ENCODE results near the gene CCR7. TPM values are rescaled to one million over a fixed set of nuclear protein-coding genes. Genes with fewer than 3 reads are reported as not detected.

CCR7 gene
- total and polyA plus RNA-seq, 2 of the 13 experiments (the other 11 are each of a cell fraction or from before 2014, with no cell fraction given), result 0.04 to 0.53 TPM

DNA sequence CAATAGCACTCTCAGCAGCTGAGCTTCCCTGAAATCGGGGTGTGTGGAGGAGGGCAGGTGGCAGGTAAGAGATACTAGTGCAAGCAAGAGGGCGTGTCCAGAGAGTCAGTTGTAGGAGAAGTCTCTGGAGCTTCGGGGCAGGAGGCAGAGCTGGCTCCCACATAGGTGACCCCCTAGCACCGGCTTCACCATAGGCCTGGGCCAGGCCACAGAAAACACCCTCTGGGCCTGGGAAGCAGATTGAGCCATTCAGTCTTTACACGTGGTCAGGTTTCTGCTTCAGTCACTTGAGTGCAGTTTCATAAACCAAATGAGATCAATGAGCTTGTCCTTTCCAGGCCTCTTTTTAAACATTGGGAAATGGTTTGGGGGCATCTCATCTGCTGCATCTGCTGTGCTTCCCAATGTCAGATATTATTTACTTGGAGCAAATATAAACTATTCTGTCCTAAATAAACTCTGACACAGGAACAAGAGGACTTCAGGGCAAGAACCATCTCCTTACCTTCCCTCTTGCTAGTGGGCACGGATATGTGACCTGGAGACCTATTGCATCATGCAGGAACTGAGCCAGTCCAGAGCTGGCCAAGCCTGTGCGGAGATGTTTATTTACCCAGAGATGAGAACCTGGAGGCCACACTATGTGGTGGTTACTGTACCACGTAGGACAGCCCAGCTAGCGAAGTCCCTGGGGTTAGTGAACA is 16.1 kb downstream of the CCR7 start (continued):
- 0 out of 2 replicates have a peak, but pooled peaks have one; percentile 52 for TF ChIP-seq TP53 (CRISPR knock-in tag; conservative IDR thresholded peaks at IDR 0.05)
- no peak; the same call in 1 of the 2 replicates for TF ChIP-seq ZNF558 (CRISPR knock-in tag; IDR thresholded peaks at IDR 0.05; ENCODE audit: borderline replicate concordance)
- peak; percentile 84; the same call in 1 of the 2 replicates for TF ChIP-seq REPIN1 (CRISPR knock-in tag; IDR thresholded peaks at IDR 0.05; ENCODE audit: borderline replicate concordance, low read depth)
- no peak for TF ChIP-seq ATRX (CRISPR knock-in tag; IDR thresholded peaks at IDR 0.05; ENCODE audit: borderline replicate concordance)
- no peak for TF ChIP-seq BORCS8-MEF2B (CRISPR knock-in tag; IDR thresholded peaks at IDR 0.05)
- TF ChIP-seq TRIM24 (CRISPR knock-in tag; IDR thresholded peaks at IDR 0.05), result 0 out of 2 replicates have a peak, but pooled peaks have one; percentile 53
- no peak for TF ChIP-seq RBM39 (IDR thresholded peaks at IDR 0.05; ENCODE audit: low read depth, low read length, poor library complexity, severe bottlenecking)
- peak; percentile 93 for TF ChIP-seq MTA1 (CRISPR knock-in tag; IDR thresholded peaks at IDR 0.05; ENCODE audit: borderline replicate concordance)
- TF ChIP-seq ZKSCAN5 (CRISPR knock-in tag; IDR thresholded peaks at IDR 0.05), result 0 out of 2 replicates have a peak, but pooled peaks have one; percentile 47
- no peak for TF ChIP-seq SNRNP70 (IDR thresholded peaks at IDR 0.05; ENCODE audit: low read depth, low read length)
- 0 out of 2 replicates have a peak, but pooled peaks have one; percentile 24 for TF ChIP-seq SATB2 (CRISPR knock-in tag; IDR thresholded peaks at IDR 0.05)
- TF ChIP-seq, protein P1, sequence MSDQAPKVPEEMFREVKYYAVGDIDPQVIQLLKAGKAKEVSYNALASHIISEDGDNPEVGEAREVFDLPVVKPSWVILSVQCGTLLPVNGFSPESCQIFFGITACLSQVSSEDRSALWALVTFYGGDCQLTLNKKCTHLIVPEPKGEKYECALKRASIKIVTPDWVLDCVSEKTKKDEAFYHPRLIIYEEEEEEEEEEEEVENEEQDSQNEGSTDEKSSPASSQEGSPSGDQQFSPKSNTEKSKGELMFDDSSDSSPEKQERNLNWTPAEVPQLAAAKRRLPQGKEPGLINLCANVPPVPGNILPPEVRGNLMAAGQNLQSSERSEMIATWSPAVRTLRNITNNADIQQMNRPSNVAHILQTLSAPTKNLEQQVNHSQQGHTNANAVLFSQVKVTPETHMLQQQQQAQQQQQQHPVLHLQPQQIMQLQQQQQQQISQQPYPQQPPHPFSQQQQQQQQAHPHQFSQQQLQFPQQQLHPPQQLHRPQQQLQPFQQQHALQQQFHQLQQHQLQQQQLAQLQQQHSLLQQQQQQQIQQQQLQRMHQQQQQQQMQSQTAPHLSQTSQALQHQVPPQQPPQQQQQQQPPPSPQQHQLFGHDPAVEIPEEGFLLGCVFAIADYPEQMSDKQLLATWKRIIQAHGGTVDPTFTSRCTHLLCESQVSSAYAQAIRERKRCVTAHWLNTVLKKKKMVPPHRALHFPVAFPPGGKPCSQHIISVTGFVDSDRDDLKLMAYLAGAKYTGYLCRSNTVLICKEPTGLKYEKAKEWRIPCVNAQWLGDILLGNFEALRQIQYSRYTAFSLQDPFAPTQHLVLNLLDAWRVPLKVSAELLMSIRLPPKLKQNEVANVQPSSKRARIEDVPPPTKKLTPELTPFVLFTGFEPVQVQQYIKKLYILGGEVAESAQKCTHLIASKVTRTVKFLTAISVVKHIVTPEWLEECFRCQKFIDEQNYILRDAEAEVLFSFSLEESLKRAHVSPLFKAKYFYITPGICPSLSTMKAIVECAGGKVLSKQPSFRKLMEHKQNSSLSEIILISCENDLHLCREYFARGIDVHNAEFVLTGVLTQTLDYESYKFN (CRISPR knock-in tag; conservative IDR thresholded peaks at IDR 0.05), result peak; percentile 96
- TF ChIP-seq, protein P2, sequence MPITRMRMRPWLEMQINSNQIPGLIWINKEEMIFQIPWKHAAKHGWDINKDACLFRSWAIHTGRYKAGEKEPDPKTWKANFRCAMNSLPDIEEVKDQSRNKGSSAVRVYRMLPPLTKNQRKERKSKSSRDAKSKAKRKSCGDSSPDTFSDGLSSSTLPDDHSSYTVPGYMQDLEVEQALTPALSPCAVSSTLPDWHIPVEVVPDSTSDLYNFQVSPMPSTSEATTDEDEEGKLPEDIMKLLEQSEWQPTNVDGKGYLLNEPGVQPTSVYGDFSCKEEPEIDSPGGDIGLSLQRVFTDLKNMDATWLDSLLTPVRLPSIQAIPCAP (CRISPR knock-in tag; IDR thresholded peaks at IDR 0.05; ENCODE audit: low read depth), result no peak
- TF ChIP-seq ZFX (CRISPR knock-in tag; IDR thresholded peaks at IDR 0.05; ENCODE audit: low read depth), result peak; percentile 82
- TF ChIP-seq SRSF1 (optimal IDR thresholded peaks at IDR 0.05; ENCODE audit: low read depth, low read length), result no peak
- no peak for TF ChIP-seq U2AF2 (IDR thresholded peaks at IDR 0.05; ENCODE audit: low read depth, low read length)
- TF ChIP-seq DZIP1 (CRISPR knock-in tag; IDR thresholded peaks at IDR 0.05), result no peak
- TF ChIP-seq GABPA (IDR thresholded peaks at IDR 0.05; ENCODE audit: low read depth, low read length), result no peak; the same call in 1 of the 2 replicates
- TF ChIP-seq GABPA (CRISPR knock-in tag; IDR thresholded peaks at IDR 0.05; ENCODE audit: low read depth), result peak; percentile 74
- peak; percentile 84; the same call in 1 of the 2 replicates for TF ChIP-seq ZNF772 (CRISPR knock-in tag; IDR thresholded peaks at IDR 0.05)
